HG03196 (cell line): Measurements from ENCODE around the gene OR5M3.

Experiments
- ATAC-seq: cut with Tn5 transposase; IDR thresholded peaks from one replicate; pipeline ENCODE4 v1.9.1; 2021; ENCODE audit not compliant: unreplicated experiment

OR5M3 gene

GRCh38 chr11:56473252-56473651, at the start of gene OR5M3:
TSS of gene OR5M3 (minus strand) at chr11:56473352. CDS start at chr11:56470497, 2,855 bp downstream.
- ATAC-seq: no peak

- ATAC-seq: no peak
Measured at GRCh38 chr11:56522008-56522407, 48.9 kb upstream of the OR5M3 start.

GRCh38 chr11:56513280-56513679, 40.1 kb upstream of the OR5M3 start:
- no peak for ATAC-seq

GRCh38 chr11:56509439-56509838, 36.3 kb upstream of the OR5M3 start:
- ATAC-seq: no peak

- ATAC-seq: no peak
Measured at GRCh38 chr11:56497010-56497409, 23.9 kb upstream of the OR5M3 start.

- no peak for ATAC-seq
Measured at GRCh38 chr11:56495117-56495516, 22.0 kb upstream of the OR5M3 start.

GRCh38 chr11:56491270-56491669, 18.1 kb upstream of the OR5M3 start, which contains the start of gene OR5M8:
TSS of gene OR5M8 (minus strand) at chr11:56491370. CDS start at chr11:56491370, 0 bp downstream.
- no peak for ATAC-seq

- ATAC-seq: no peak
Measured at GRCh38 chr11:56486801-56487200, 13.6 kb upstream of the OR5M3 start.

- ATAC-seq: no peak
Measured at GRCh38 chr11:56474729-56475235, 1.6 kb upstream of the OR5M3 start.

- ATAC-seq: no peak
Measured at GRCh38 chr11:56457076-56457475, 16.1 kb downstream of the OR5M3 start.

- no peak for ATAC-seq
Measured at GRCh38 chr11:56453521-56453920, 19.6 kb downstream of the OR5M3 start.
